ENCODE results near the gene SIM1. TPM values are rescaled to one million over a fixed set of nuclear protein-coding genes. Genes with fewer than 3 reads are reported as not detected.

Gene SIM1
- total RNA-seq, 1 experiment from 2014 or later = 0.17 TPM

GRCh38 chr6:100353276-100354015 lies 111.3 kb downstream of the SIM1 start:
- Histone ChIP-seq H3K27ac (ENCODE audit: low read depth, low read length, poor library complexity, severe bottlenecking) (no peak overlapping the region), H3K4me1 (ENCODE audit: insufficient read depth, low read length, poor library complexity, severe bottlenecking) (peaks cover 11% of the 10 kb centered on the region), H3K27me3 (replicated peaks; ENCODE audit: insufficient read depth, low read depth, low read length, poor library complexity) (no peaks in the 10 kb centered on the region), H3K9me3 (ENCODE audit: low read depth, low read length, poor library complexity, severe bottlenecking) (no peaks in the 10 kb centered on the region), H3K36me3 (ENCODE audit: insufficient read depth, low read length, poor library complexity, severe bottlenecking) (no peaks in the 10 kb centered on the region), H3K4me3 (ENCODE audit: low read depth, low read length, poor library complexity, severe bottlenecking) (no peak overlapping the region)
- POLR2A ChIA-PET (ENCODE audit: low non-redundant PET) = no interaction called here
- TF ChIP-seq CTCF (conservative IDR thresholded peaks at IDR 0.05; ENCODE audit: low read depth, low read length) (no peak), EZH2 (IDR thresholded peaks at IDR 0.05; ENCODE audit: borderline replicate concordance, low read depth, low read length, poor library complexity, severe bottlenecking) (no peak)
- intact Hi-C loops (cut with micrococcal nuclease; ENCODE audit: unreplicated experiment) = no loop called here
- CTCF ChIA-PET = no interaction called here
- BruUV-seq (replicated peaks) = no TSS peak
- DNase-seq (ENCODE audit: low spot score) = no peak

DNA sequence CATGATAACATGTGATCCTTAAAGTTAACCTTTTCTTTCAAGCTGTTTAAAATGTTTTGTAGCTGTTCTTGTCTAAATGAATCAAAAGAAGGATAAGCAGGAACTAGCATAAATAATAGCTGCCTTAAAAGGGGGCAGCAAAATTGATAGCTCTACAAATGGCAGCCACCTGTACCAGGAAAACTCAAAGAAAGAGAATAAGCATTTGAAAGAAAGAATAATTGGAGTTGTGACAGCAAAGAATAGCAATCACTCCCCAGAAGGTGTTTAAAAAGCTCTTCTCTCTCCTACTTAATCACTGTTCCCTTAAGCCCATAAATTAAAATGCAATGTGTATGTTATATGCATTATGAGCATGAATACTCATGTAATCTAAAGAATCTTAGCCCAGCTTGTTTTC lies 114.6 kb downstream of the SIM1 start:
- Histone ChIP-seq H3K36me3 (ENCODE audit: insufficient read depth, low read length, poor library complexity, severe bottlenecking) (no peaks in the 10 kb centered on the region), H3K27me3 (replicated peaks; ENCODE audit: insufficient read depth, low read depth, low read length, poor library complexity) (no peaks in the 10 kb centered on the region), H3K27ac (ENCODE audit: low read depth, low read length, poor library complexity, severe bottlenecking) (no peak overlapping the region), H3K9me3 (ENCODE audit: low read depth, low read length, poor library complexity, severe bottlenecking) (no peaks in the 10 kb centered on the region), H3K4me1 (ENCODE audit: insufficient read depth, low read length, poor library complexity, severe bottlenecking) (peaks cover 11% of the 10 kb centered on the region), H3K4me3 (ENCODE audit: low read depth, low read length, poor library complexity, severe bottlenecking) (no peak overlapping the region)
- intact Hi-C loops (cut with micrococcal nuclease; ENCODE audit: unreplicated experiment) = no loop called here
- CTCF ChIA-PET = no interaction called here
- no peak for DNase-seq (ENCODE audit: low spot score)
- no TSS peak for BruUV-seq (replicated peaks)
- POLR2A ChIA-PET (ENCODE audit: low non-redundant PET) = no interaction called here
- no peak for TF ChIP-seq CTCF (conservative IDR thresholded peaks at IDR 0.05; ENCODE audit: low read depth, low read length)
- TF ChIP-seq EZH2 (IDR thresholded peaks at IDR 0.05; ENCODE audit: borderline replicate concordance, low read depth, low read length, poor library complexity, severe bottlenecking) = no peak

DNA sequence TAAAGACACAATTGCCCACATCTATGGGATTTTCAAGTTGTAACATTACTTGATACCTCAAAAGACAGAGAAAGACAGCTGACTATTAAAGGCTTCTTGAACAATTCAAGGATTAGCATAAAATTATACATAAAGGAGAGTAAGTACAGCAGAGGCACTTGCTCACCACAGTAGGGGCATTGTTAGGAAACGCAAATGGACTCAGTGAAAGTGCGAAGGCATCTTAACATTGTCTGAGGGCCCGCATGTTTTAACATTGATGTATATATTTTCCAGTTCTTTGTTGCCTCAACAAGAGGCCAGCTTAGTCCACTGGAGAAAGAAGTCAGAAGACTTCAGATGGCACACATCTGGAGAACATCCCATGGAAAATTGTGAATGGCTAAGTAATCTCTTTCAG lies 115.4 kb downstream of the SIM1 start:
- Histone ChIP-seq H3K36me3 (ENCODE audit: insufficient read depth, low read length, poor library complexity, severe bottlenecking) (no peaks in the 10 kb centered on the region), H3K4me1 (ENCODE audit: insufficient read depth, low read length, poor library complexity, severe bottlenecking) (peaks cover 11% of the 10 kb centered on the region), H3K9me3 (ENCODE audit: low read depth, low read length, poor library complexity, severe bottlenecking) (no peaks in the 10 kb centered on the region), H3K4me3 (ENCODE audit: low read depth, low read length, poor library complexity, severe bottlenecking) (no peak overlapping the region), H3K27me3 (replicated peaks; ENCODE audit: insufficient read depth, low read depth, low read length, poor library complexity) (no peaks in the 10 kb centered on the region), H3K27ac (ENCODE audit: low read depth, low read length, poor library complexity, severe bottlenecking) (no peak overlapping the region)
- TF ChIP-seq EZH2 (IDR thresholded peaks at IDR 0.05; ENCODE audit: borderline replicate concordance, low read depth, low read length, poor library complexity, severe bottlenecking) = no peak
- peak; percentile 16 for DNase-seq (ENCODE audit: low spot score)
- POLR2A ChIA-PET (ENCODE audit: low non-redundant PET) = no interaction called here
- CTCF ChIA-PET = no interaction called here
- BruUV-seq (replicated peaks) = no TSS peak
- intact Hi-C loops (cut with micrococcal nuclease; ENCODE audit: unreplicated experiment) = no loop called here

All from A673 (cell line).